Stomach (tissue), 9 donors: ENCODE results near the gene ADM. TPM values are rescaled to one million over a fixed set of nuclear protein-coding genes. Genes with fewer than 3 reads are reported as not detected.

Source experiments
- DNase-seq, 2 donors: peaks; one replicate each; pipeline versions ENCODE4 v3.0.0 to v3.0.0-alpha.2; 2013 to 2019
- H3K27ac ChIP-seq, 5 donors: fragments of 200-600 bp in 4 of 5; sonication (generic) in 4 of 5; one replicate each; pipeline ENCODE4 v1.5.1; 2013 to 2019; ENCODE audit warnings: mild to moderate bottlenecking in 1 of 5, moderate library complexity in 1 of 5
- H3K27me3 ChIP-seq, 3 donors: fragments of 200-600 bp; sonication (generic); one replicate each; pipeline ENCODE4 v1.5.1; 2017 to 2019; ENCODE audit warnings: mixed run types in 1 of 3
- H3K36me3 ChIP-seq, 4 donors: fragments of 200-600 bp; sonication (generic); 1 replicate in 3 of 4; 2 replicates in 1 of 4; pipeline ENCODE4 v1.5.1; 2016 to 2019
- H3K4me1 ChIP-seq, 4 donors: fragments of 200-600 bp; sonication (generic); one replicate each; pipeline ENCODE4 v1.5.1; 2016 to 2019
- H3K4me3 ChIP-seq, 4 donors: fragments of 200-600 bp; sonication (generic) in 3 of 4; one replicate each; pipeline ENCODE4 v1.5.1; 2016 to 2019; ENCODE audit warnings: mild to moderate bottlenecking in 1 of 4
- H3K9me3 ChIP-seq, 4 donors: fragments of 200-600 bp; sonication (generic); one replicate each; pipeline ENCODE4 v1.5.1; 2016 to 2019
- EP300 ChIP-seq: sonication (generic); formaldehyde crosslinking; IDR thresholded peaks from one replicate; pipeline ENCODE4 v1.6.1; 2017; ENCODE audit warnings: antibody characterized with exemption
- POLR2A ChIP-seq, 4 donors: fragments of 450-650 bp; IDR thresholded peaks; one replicate each; pipeline ENCODE4 v1.6.1; 2016; ENCODE audit warnings: antibody characterized with exemption in 4 of 4, control low read depth in 2 of 4, mild to moderate bottlenecking in 1 of 4, moderate library complexity in 1 of 4
- POLR2AphosphoS5 ChIP-seq, 3 donors: sonication (generic); formaldehyde crosslinking; IDR thresholded peaks; one replicate each; pipeline ENCODE4 v1.6.1; 2016; ENCODE audit warnings: antibody characterized with exemption in 3 of 3
- WGBS, 5 donors: extraction: QIAGEN DNeasy Blood & Tissue Kit in 3 of 5; methylation state at CpG; one replicate each; pipeline versions ENCODE4 v1.1.5 to v1.1.7; 2013 to 2018; 5-methylcytosine and 5-hydroxymethylcytosine counted together
- intact Hi-C: fragments of 100-400 bp; cut with DNase I; formaldehyde crosslinking; loops from one replicate; pipeline ENCODE4 v1.15.1; 2023; ENCODE audit warnings: low total_unique reads
- polyA plus RNA-seq, 3 donors: library from polyadenylated mRNA; stranded (reverse); fragments of 200-250 nt; gene quantifications; one replicate each; pipeline ENCODE4 v1.2.3, GENCODE V29; 2013
- total RNA-seq, 5 donors: library from RNA; depleted of rRNA; stranded (reverse); fragments of >200 nt; gene quantifications; one replicate each; pipeline versions ENCODE4 v1.1.0 to v1.2.3, GENCODE V29; 2014 to 2016
- TF ChIP-seq, protein P1 (sequence below), 7 experiments: fragments of 450-650 bp in 4 of 7; fragments of 200-600 bp in 3 of 7; sonication (generic) in 3 of 7; IDR thresholded peaks; one replicate each; pipeline ENCODE4 v1.5.1; 2016 to 2019; ENCODE audit warnings: antibody characterized with exemption in 7 of 7, control low read depth in 2 of 7, mild to moderate bottlenecking in 1 of 7
- donor health status: healthy with polysubstance abuse.
- donor health status: Bipolar disorder and iron deficiency.
- donor health status: healthy.

Gene ADM
- total and polyA plus RNA-seq, 8 donors = 14.3 to 144 (median 35.1) TPM

DNA sequence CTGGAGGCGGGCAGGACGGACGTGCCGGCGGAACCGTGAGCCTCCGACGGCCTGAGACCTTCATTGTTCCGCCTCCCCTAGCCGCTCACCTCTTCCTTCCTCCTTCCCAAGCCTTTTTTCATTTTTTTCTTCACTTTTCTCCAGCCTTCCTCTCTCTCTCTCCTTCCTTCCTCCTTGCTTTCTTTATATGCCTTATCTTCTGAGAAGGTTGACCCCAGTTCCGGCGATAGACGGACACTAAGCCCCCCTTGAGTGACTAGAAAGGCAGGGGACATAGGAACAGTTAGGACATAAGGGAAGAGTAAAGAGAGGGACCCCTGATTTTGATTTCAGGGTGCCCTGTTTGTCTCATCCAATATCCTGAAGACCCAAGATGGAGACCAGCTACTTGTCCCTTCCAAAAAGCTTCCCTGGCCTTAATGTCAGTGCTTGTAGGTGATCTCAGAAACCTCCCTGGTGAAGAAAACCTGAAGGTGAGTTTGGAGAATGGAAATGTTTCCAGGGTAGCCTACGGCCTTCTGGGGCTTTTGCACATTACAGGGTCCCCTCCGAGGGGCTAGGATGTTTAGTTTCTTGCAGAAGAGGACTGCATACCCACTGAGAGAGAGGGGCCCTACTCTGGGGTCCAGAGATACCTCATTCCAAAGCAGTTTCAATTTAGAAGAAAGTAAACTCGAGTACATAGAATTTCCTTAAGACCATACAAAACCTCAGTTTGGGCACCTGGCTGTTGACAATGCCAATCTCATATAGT, 3.5 kb downstream of the ADM start:
- Histone ChIP-seq H3K36me3 (no peaks in the 10 kb centered on the region), H3K27me3 (peaks cover 0 to 15% (median 9%) of the 10 kb centered on the region in 3 donors), H3K27ac (peak overlapping the region; percentile 67 to 97 (median 92)), H3K4me3 (peak overlapping the region; percentile 73 to 80 (median 74)), H3K4me1 (peaks cover 48 to 71% (median 66%) of the 10 kb centered on the region in 4 donors), H3K9me3 (no peaks in the 10 kb centered on the region)
- DNase-seq = no peak
- intact Hi-C loops = loop anchor here (5.0 kb wide), 1 partner anchor 101 kb away; no protein-coding TSS in a partner anchor
- WGBS, 5 donors = 16 to 21% (median 17%) methylated on average over 15 to 16 of the region's 16 CpGs
- TF ChIP-seq EP300 (no peak), POLR2AphosphoS5 (IDR thresholded peaks at IDR 0.05) (no peak), POLR2A (IDR thresholded peaks at IDR 0.05) (no peak)
- TF ChIP-seq, protein P1, sequence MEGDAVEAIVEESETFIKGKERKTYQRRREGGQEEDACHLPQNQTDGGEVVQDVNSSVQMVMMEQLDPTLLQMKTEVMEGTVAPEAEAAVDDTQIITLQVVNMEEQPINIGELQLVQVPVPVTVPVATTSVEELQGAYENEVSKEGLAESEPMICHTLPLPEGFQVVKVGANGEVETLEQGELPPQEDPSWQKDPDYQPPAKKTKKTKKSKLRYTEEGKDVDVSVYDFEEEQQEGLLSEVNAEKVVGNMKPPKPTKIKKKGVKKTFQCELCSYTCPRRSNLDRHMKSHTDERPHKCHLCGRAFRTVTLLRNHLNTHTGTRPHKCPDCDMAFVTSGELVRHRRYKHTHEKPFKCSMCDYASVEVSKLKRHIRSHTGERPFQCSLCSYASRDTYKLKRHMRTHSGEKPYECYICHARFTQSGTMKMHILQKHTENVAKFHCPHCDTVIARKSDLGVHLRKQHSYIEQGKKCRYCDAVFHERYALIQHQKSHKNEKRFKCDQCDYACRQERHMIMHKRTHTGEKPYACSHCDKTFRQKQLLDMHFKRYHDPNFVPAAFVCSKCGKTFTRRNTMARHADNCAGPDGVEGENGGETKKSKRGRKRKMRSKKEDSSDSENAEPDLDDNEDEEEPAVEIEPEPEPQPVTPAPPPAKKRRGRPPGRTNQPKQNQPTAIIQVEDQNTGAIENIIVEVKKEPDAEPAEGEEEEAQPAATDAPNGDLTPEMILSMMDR (IDR thresholded peaks at IDR 0.05) = peak in 1 of 7 experiments; percentile 45

- intact Hi-C loops = loop anchor here (5.0 to 10.0 kb wide), 2 partner anchors 102 to 545 kb away; no protein-coding TSS in a partner anchor
- Histone ChIP-seq H3K27me3 (peaks cover 0 to 15% (median 9%) of the 10 kb centered on the region in 3 donors), H3K36me3 (no peaks in the 10 kb centered on the region), H3K4me3 (no peak overlapping the region), H3K4me1 (peaks cover 40 to 62% (median 55%) of the 10 kb centered on the region in 4 donors), H3K9me3 (no peaks in the 10 kb centered on the region), H3K27ac (peak overlapping the region; percentile 53 to 97 (median 92))
- DNase-seq = peak; percentile 69 to 91
- peak; percentile 47 to 84 (median 80) for TF ChIP-seq POLR2AphosphoS5 (IDR thresholded peaks at IDR 0.05)
- TF ChIP-seq, protein P1 (IDR thresholded peaks at IDR 0.05) = no peak
- 22 to 33% (median 24%) methylated on average over 12 of the region's 12 CpGs for WGBS, 5 donors
Measured at GRCh38 chr11:10309163-10310093, 4.6 kb downstream of the ADM start.

- 64 to 79% (median 71%) methylated on average over 3 of the region's 3 CpGs for WGBS, 5 donors
- Histone ChIP-seq H3K27me3 (peaks cover 0 to 14% (median 9%) of the 10 kb centered on the region in 3 donors), H3K4me1 (peaks cover 40 to 60% (median 47%) of the 10 kb centered on the region in 4 donors), H3K27ac (peak overlapping the region in 4 of 5 donors; percentile 22 to 97 (median 94)), H3K4me3 (no peak overlapping the region), H3K9me3 (no peaks in the 10 kb centered on the region), H3K36me3 (no peaks in the 10 kb centered on the region)
- DNase-seq = no peak
- TF ChIP-seq, protein P1 (IDR thresholded peaks at IDR 0.05) = no peak
- TF ChIP-seq POLR2A (IDR thresholded peaks at IDR 0.05) (no peak), POLR2AphosphoS5 (IDR thresholded peaks at IDR 0.05) (no peak), EP300 (no peak)
- intact Hi-C loops = loop anchor here (10.0 kb wide), 1 partner anchor 546 kb away; no protein-coding TSS in a partner anchor
Measured at GRCh38 chr11:10310301-10310841, 5.5 kb downstream of the ADM start.

GRCh38 chr11:10311802-10312201, 6.9 kb downstream of the ADM start:
- Histone ChIP-seq H3K9me3 (no peaks in the 10 kb centered on the region), H3K4me3 (no peak overlapping the region), H3K36me3 (no peaks in the 10 kb centered on the region), H3K27ac (no peak overlapping the region), H3K27me3 (peaks cover 0 to 3% (median 0%) of the 10 kb centered on the region in 3 donors), H3K4me1 (peaks cover 27 to 48% (median 35%) of the 10 kb centered on the region in 4 donors)
- 91 to 100% (median 94%) methylated on average over 2 of the region's 2 CpGs for WGBS, 5 donors
- no peak for DNase-seq
- TF ChIP-seq, protein P1 (IDR thresholded peaks at IDR 0.05) = no peak
- TF ChIP-seq POLR2A (IDR thresholded peaks at IDR 0.05) = peak in 1 of 4 donors; percentile 19
- intact Hi-C loops = loop anchor here (10.0 kb wide), 1 partner anchor 547 kb away; no protein-coding TSS in a partner anchor
